HepG2 (cell line): ENCODE results near the gene UTF1.

ENCODE experiments used
- HDAC6 ChIP-seq: fragments of 200-600 bp; sonication (generic); IDR thresholded peaks from 2 replicates; pipeline ENCODE4 v1.7.0; 2017; ENCODE audit warnings: mild to moderate bottlenecking, antibody characterized with exemption, low read length, low read depth
- POLR2A ChIP-seq, 2 experiments: IDR thresholded peaks; 2 replicates each; pipeline ENCODE4 v1.6.1; 2011; ENCODE audit warnings: low read depth in 2 of 2, low read length in 2 of 2, mild to moderate bottlenecking in 1 of 2, moderate library complexity in 1 of 2; ENCODE audit not compliant: insufficient read depth in 1 of 2
- RAD21 ChIP-seq: fragments of 450-650 bp; formaldehyde crosslinking; IDR thresholded peaks from 2 replicates; pipeline ENCODE4 v1.5.0; 2020; ENCODE audit warnings: mild to moderate bottlenecking
- ZNF124 ChIP-seq: sonication (generic); formaldehyde crosslinking; IDR thresholded peaks from 2 replicates; pipeline ENCODE4 v1.4.0; 2020; ENCODE audit warnings: missing genetic modification reagents
- ZNF331 ChIP-seq: sonication (generic); formaldehyde crosslinking; IDR thresholded peaks from 2 replicates; pipeline ENCODE4 v1.4.0; 2020; ENCODE audit warnings: missing genetic modification reagents
- TF ChIP-seq, protein P1 (sequence below): sonication (generic); formaldehyde crosslinking; IDR thresholded peaks from 2 replicates; pipeline ENCODE4 v1.5.1; 2020; ENCODE audit warnings: mild to moderate bottlenecking, missing genetic modification reagents, borderline replicate concordance
- TF ChIP-seq, protein P2 (sequence below), 2 experiments: sonication (generic) in 1 of 2; formaldehyde crosslinking in 1 of 2; IDR thresholded peaks; 2 replicates each; pipeline versions ENCODE4 v1.5.1 to v1.6.1; 2011 to 2020; ENCODE audit warnings: borderline replicate concordance in 1 of 2, low read depth in 1 of 2, low read length in 1 of 2, mild to moderate bottlenecking in 1 of 2, missing genetic modification reagents in 1 of 2, moderate library complexity in 1 of 2

DNA sequence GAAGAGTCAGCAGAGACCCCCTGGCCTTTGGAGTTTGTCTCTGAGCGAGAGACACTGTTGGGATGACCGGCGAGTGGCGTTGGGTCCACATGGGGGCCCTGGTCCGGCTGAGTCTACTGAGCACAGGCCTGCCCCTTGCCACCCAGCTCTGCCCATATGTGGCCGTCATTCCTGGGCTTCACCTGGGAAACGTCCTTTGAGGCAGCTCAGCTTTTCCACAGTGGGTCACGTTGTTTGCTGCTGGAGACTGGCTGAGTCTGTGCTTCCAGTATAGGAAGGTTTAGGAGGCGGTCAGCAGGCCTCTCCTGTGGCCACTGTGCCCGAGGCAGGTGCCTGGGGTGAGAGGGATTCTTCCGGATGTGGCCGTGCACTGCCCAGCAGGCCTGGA lies 29.6 kb downstream of the UTF1 start:
- TF ChIP-seq, protein P1, sequence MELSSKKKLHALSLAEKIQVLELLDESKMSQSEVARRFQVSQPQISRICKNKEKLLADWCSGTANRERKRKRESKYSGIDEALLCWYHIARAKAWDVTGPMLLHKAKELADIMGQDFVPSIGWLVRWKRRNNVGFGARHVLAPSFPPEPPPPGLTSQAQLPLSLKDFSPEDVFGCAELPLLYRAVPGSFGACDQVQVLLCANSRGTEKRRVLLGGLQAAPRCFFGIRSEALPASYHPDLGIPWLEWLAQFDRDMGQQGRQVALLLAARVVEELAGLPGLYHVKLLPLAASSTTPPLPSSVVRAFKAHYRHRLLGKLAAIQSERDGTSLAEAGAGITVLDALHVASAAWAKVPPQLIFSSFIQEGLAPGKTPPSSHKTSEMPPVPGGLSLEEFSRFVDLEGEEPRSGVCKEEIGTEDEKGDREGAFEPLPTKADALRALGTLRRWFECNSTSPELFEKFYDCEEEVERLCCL (CRISPR knock-in tag): no peak
- TF ChIP-seq RAD21 (CRISPR knock-in tag) (no peak), HDAC6 (no peak), ZNF331 (CRISPR knock-in tag) (no peak), ZNF124 (CRISPR knock-in tag) (no peak), POLR2A (IDR thresholded peaks at IDR 0.05; ENCODE audit: insufficient read depth in 1 of 2, low read depth in 2 of 2, low read length in 2 of 2) (no peak)
- TF ChIP-seq, protein P2, sequence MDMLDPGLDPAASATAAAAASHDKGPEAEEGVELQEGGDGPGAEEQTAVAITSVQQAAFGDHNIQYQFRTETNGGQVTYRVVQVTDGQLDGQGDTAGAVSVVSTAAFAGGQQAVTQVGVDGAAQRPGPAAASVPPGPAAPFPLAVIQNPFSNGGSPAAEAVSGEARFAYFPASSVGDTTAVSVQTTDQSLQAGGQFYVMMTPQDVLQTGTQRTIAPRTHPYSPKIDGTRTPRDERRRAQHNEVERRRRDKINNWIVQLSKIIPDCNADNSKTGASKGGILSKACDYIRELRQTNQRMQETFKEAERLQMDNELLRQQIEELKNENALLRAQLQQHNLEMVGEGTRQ (IDR thresholded peaks at IDR 0.05; ENCODE audit: low read depth, low read length): no peak
- TF ChIP-seq, protein P2 (CRISPR knock-in tag; IDR thresholded peaks at IDR 0.05; ENCODE audit: borderline replicate concordance): no peak
